Measurements from ENCODE around the gene SF3A2.

The SF3A2 gene

GRCh38 chr19:2249880-2250765 lies 13.5 kb downstream of the SF3A2 start:
- TF ChIP-seq, protein P1, sequence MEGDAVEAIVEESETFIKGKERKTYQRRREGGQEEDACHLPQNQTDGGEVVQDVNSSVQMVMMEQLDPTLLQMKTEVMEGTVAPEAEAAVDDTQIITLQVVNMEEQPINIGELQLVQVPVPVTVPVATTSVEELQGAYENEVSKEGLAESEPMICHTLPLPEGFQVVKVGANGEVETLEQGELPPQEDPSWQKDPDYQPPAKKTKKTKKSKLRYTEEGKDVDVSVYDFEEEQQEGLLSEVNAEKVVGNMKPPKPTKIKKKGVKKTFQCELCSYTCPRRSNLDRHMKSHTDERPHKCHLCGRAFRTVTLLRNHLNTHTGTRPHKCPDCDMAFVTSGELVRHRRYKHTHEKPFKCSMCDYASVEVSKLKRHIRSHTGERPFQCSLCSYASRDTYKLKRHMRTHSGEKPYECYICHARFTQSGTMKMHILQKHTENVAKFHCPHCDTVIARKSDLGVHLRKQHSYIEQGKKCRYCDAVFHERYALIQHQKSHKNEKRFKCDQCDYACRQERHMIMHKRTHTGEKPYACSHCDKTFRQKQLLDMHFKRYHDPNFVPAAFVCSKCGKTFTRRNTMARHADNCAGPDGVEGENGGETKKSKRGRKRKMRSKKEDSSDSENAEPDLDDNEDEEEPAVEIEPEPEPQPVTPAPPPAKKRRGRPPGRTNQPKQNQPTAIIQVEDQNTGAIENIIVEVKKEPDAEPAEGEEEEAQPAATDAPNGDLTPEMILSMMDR (IDR thresholded peaks at IDR 0.05; ENCODE audit: low read length, missing control alignments): no peak
- no peak overlapping the region for H3K4me3 ChIP-seq (replicated peaks; ENCODE audit: low read depth, low read length)
- no peak for DNase-seq (ENCODE audit: low read depth)

- TF ChIP-seq, protein P1 (IDR thresholded peaks at IDR 0.05; ENCODE audit: low read length, missing control alignments): no peak
- no peak for DNase-seq (ENCODE audit: low read depth)
- no peak overlapping the region for H3K4me3 ChIP-seq (replicated peaks; ENCODE audit: low read depth, low read length)
Observed at GRCh38 chr19:2250766-2251105, 14.1 kb downstream of the SF3A2 start.

DNA sequence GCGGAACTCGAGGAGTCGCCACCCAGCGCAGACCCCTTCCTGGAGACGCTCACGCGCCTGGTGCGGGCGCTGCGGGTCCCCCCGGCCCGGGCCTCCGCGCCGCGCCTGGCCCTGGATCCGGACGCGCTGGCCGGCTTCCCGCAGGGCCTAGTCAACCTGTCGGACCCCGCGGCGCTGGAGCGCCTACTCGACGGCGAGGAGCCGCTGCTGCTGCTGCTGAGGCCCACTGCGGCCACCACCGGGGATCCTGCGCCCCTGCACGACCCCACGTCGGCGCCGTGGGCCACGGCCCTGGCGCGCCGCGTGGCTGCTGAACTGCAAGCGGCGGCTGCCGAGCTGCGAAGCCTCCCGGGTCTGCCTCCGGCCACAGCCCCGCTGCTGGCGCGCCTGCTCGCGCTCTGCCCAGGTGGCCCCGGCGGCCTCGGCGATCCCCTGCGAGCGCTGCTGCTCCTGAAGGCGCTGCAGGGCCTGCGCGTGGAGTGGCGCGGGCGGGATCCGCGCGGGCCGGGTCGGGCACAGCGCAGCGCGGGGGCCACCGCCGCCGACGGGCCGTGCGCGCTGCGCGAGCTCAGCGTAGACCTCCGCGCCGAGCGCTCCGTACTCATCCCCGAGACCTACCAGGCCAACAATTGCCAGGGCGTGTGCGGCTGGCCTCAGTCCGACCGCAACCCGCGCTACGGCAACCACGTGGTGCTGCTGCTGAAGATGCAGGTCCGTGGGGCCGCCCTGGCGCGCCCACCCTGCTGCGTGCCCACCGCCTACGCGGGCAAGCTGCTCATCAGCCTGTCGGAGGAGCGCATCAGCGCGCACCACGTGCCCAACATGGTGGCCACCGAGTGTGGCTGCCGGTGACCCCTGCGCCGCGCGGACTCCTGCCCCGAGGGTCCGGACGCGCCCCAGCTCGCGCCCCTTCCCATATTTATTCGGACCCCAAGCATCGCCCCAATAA lies 14.8 kb downstream of the SF3A2 start:
- no peak overlapping the region for H3K4me3 ChIP-seq (replicated peaks; ENCODE audit: low read depth, low read length)

DNA sequence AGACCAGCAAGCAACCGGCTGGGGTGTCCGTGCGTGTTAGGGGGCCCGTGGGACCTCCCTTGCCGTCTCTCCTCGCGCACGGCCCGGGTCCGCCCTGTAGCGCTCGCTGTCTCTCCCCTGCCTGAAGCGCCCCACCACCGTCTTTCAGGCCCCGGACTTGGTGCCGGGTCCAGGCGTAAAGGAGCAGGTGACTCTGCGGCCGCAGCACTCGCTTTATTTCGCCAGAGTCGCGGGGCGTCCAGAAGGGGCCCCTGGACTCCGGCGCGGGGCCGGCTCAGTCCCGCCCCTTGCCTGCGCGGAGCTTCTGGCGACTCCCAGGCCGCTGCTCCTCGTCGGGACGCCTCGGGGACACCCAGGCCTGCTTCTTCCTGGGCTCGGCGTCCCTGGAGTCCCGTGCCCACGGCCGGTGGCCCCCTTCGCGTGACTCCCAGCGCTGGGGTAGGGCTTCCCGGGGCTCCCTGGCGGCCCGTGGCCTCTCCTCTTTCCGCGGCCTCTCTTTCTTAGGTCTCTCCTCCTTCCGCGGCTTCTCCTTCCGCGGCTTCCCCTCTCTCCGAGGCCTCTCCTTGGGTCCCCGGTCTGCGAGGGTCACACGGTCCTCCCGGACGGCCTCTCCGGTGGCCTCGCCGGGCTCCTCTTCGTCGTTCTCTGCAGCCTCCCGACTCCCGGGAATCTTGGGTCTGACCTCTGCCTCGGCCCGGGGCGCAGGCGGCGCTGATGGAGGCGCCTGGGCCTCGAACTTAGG lies 15.6 kb downstream of the SF3A2 start:
- TF ChIP-seq, protein P1 (IDR thresholded peaks at IDR 0.05; ENCODE audit: low read length, missing control alignments): no peak
- H3K4me3 ChIP-seq (replicated peaks; ENCODE audit: low read depth, low read length): no peak overlapping the region
- no peak for DNase-seq (ENCODE audit: low read depth)

More for the DNA sequence above, 14.8 kb downstream of the SF3A2 start:
- no peak for DNase-seq (ENCODE audit: low read depth)
- TF ChIP-seq, protein P1 (IDR thresholded peaks at IDR 0.05; ENCODE audit: low read length, missing control alignments): no peak

DNA sequence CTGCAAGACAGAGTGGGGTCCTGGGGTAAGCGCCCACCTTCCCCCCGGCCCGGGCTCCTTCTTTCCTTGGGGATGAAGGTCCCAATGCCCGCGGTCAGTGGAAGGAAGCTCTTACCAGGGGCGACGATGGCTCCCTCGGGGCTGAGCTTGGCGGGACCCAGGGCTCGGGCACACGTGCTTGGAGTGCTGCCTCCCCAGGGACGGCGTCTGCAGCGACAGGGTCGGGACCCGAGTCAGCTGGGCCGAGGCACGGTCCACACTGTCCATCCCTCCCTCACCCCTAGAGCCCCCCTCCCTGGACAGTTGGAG lies 16.1 kb downstream of the SF3A2 start:
- TF ChIP-seq, protein P1 (IDR thresholded peaks at IDR 0.05; ENCODE audit: low read length, missing control alignments): no peak
- DNase-seq (ENCODE audit: low read depth): no peak
- H3K4me3 ChIP-seq (replicated peaks; ENCODE audit: low read depth, low read length): no peak overlapping the region

DNA sequence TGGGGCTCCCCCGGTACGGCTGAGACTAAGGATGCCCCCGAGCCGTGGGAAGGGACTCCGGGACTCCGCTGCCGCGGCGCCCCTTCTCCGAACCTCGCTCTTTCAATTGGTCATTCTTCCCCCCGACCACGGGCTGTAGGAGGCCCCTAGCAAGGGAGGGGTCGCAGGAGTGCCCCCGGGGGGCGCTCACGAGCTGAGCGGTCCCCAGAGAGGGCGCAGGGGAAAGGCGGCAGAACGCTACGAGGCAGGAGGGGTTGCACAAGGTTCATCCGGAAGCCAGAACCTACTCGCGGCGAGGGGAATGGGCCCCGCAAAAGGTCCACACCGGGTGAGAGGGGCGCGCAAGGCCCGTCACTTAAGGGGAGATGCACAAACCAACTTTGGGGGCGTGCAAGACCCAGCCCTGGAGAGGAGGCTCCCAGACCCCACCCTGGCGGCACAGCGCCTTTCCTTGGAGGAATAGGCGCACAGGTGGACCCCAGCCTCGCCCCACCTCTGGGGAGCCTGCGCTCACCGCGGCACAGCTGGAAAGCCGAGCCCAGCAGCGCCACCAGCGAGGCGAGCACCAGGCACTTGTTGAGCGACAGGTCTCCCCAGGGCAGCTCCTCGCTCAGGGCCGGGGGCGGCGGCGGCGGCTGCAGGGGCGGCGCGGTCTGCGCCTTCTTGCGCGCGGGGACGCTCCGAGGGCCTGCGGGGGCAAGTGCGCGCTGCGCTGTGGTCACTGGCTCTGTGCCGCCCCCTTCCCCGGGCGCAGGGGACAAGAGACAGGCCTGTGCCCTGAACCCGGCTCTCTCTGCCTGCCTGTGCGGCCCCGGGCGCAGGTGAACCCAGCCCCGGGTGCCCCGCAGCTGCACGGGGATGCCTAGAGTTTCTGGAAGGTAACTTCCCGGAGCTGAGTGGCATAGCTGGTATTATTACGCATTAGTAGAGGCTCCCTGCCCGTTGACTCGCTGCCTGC lies 16.8 kb downstream of the SF3A2 start:
- TF ChIP-seq, protein P1 (IDR thresholded peaks at IDR 0.05; ENCODE audit: low read length, missing control alignments): peak; percentile 8
- H3K4me3 ChIP-seq (replicated peaks; ENCODE audit: low read depth, low read length): no peak overlapping the region
- DNase-seq (ENCODE audit: low read depth): no peak

Measured in fibroblast of pulmonary artery (primary cell).